NT2/D1 (cell line): Measurements from ENCODE around the gene ZSCAN21.

Experiments used
- SUZ12 ChIP-seq: IDR thresholded peaks from 2 replicates; pipeline ENCODE4 v1.6.1; 2011; ENCODE audit not compliant: insufficient read length, insufficient read depth; ENCODE audit errors: extremely low read depth
- YY1 ChIP-seq: IDR thresholded peaks from 2 replicates; pipeline ENCODE4 v1.6.1; 2011; ENCODE audit not compliant: insufficient read length, insufficient read depth
- ZNF274 ChIP-seq: IDR thresholded peaks from 2 replicates; pipeline ENCODE4 v1.6.1; 2011; ENCODE audit warnings: mild to moderate bottlenecking, low read depth, low read length

- no peak for TF ChIP-seq ZNF274
- TF ChIP-seq YY1: no peak
- no peak for TF ChIP-seq SUZ12
These were observed 9.7 kb downstream of the ZSCAN21 start for GRCh38 chr7:100059251-100059739.
